Epidermal melanocyte (primary cell): ENCODE measurements around the gene SMARCC2.

Experiments used
- DNase-seq: peaks from one replicate; pipeline ENCODE4 v3.0.0; 2011; ENCODE audit warnings: low spot score; ENCODE audit not compliant: insufficient read length

The SMARCC2 gene

GRCh38 chr12:56152756-56153677 lies 36.3 kb downstream of the SMARCC2 start:
- no peak for DNase-seq

- peak; percentile 94 for DNase-seq
Measured at GRCh38 chr12:56152132-56152755, 37.0 kb downstream of the SMARCC2 start, which contains the start of gene MYL6B. Gene MYL6B, plus strand, starts transcription at chr12:56152587. Its CDS starts 1,332 bp downstream, at chr12:56153919.

GRCh38 chr12:56151672-56152131 lies 37.6 kb downstream of the SMARCC2 start:
- no peak for DNase-seq

- DNase-seq: no peak
Measured at GRCh38 chr12:56150563-56150962, 38.7 kb downstream of the SMARCC2 start.

- DNase-seq: no peak
Measured at GRCh38 chr12:56146492-56147460, 42.5 kb downstream of the SMARCC2 start.

GRCh38 chr12:56145217-56145616 lies 44.1 kb downstream of the SMARCC2 start:
- no peak for DNase-seq

- no peak for DNase-seq
Measured at GRCh38 chr12:56143870-56144269, 45.4 kb downstream of the SMARCC2 start.

- DNase-seq: no peak
Measured at GRCh38 chr12:56143217-56143616, 46.1 kb downstream of the SMARCC2 start.

- no peak for DNase-seq
Measured at GRCh38 chr12:56141946-56142784, 47.1 kb downstream of the SMARCC2 start.

GRCh38 chr12:56137853-56138571 lies 51.3 kb downstream of the SMARCC2 start:
- no peak for DNase-seq

GRCh38 chr12:56134897-56135296 lies 54.4 kb downstream of the SMARCC2 start:
- no peak for DNase-seq

- DNase-seq: no peak
Measured at GRCh38 chr12:56130876-56131275, 58.4 kb downstream of the SMARCC2 start.

GRCh38 chr12:56129942-56130495 lies 59.3 kb downstream of the SMARCC2 start:
- no peak for DNase-seq

- DNase-seq: no peak
Measured at GRCh38 chr12:56129206-56129941, 59.9 kb downstream of the SMARCC2 start.

- DNase-seq: no peak
Measured at GRCh38 chr12:56128670-56129205, 60.5 kb downstream of the SMARCC2 start.

GRCh38 chr12:56127888-56128669 lies 61.2 kb downstream of the SMARCC2 start, which contains the start of gene ESYT1:
Gene ESYT1, plus strand, starts transcription at chr12:56128267. Its CDS starts 53 bp downstream, at chr12:56128320.
- peak; percentile 96 for DNase-seq

- no peak for DNase-seq
Measured at GRCh38 chr12:56127485-56127887, 61.8 kb downstream of the SMARCC2 start.
